DOHH2 (cell line): ENCODE results near the gene SMTNL1.

Experiments
- H3F3A ChIP-seq: fragments of 200-600 bp; sonication (generic), shearing (Covaris generic); 2 replicates; pipeline ENCODE4 v1.6.0; 2016; ENCODE audit warnings: antibody characterized with exemption, mild to moderate bottlenecking; ENCODE audit not compliant: control insufficient read depth, insufficient read depth
- H3K27ac ChIP-seq: fragments of 200-600 bp; sonication (generic); 2 replicates; pipeline ENCODE4 v1.5.1; 2014; ENCODE audit warnings: low read depth, mild to moderate bottlenecking, low read length, moderate library complexity
- H3K27me3 ChIP-seq: fragments of 200-600 bp; sonication (generic); 2 replicates; pipeline ENCODE4 v1.6.1; 2014; ENCODE audit warnings: mild to moderate bottlenecking, low read length, mixed read lengths; ENCODE audit not compliant: control insufficient read depth
- H3K36me3 ChIP-seq: fragments of 200-600 bp; sonication (generic); 2 replicates; pipeline ENCODE4 v1.6.1; 2014; ENCODE audit warnings: mild to moderate bottlenecking, low read length, moderate library complexity, mixed read lengths; ENCODE audit not compliant: control insufficient read depth
- H3K4me1 ChIP-seq: fragments of 200-600 bp; sonication (generic); 2 replicates; pipeline ENCODE4 v1.6.1; 2014; ENCODE audit warnings: mild to moderate bottlenecking, low read length, mixed read lengths; ENCODE audit not compliant: control insufficient read depth
- H3K4me2 ChIP-seq: fragments of 200-600 bp; sonication (generic); 2 replicates; pipeline ENCODE4 v1.6.0; 2014; ENCODE audit warnings: mild to moderate bottlenecking, low read length, moderate library complexity
- H3K4me3 ChIP-seq: fragments of 200-600 bp; sonication (generic); 2 replicates; pipeline ENCODE4 v1.5.1; 2014; ENCODE audit warnings: mild to moderate bottlenecking, low read length, mixed read lengths
- H3K79me2 ChIP-seq: fragments of 200-600 bp; sonication (generic); 2 replicates; pipeline ENCODE4 v1.6.1; 2014; ENCODE audit warnings: mild to moderate bottlenecking, low read length, mixed read lengths; ENCODE audit not compliant: control insufficient read depth
- H3K9me2 ChIP-seq: fragments of 200-600 bp; sonication (generic); replicated peaks from 2 replicates; pipeline ENCODE4 v1.6.1; 2014; ENCODE audit warnings: mild to moderate bottlenecking, low read length, mixed read lengths; ENCODE audit not compliant: control insufficient read depth
- H3K9me3 ChIP-seq: fragments of 200-600 bp; sonication (generic); 2 replicates; pipeline ENCODE4 v1.6.1; 2014; ENCODE audit warnings: antibody characterized with exemption, low read length, mixed read lengths; ENCODE audit not compliant: control insufficient read depth, insufficient read depth
- H4K20me1 ChIP-seq: fragments of 200-600 bp; sonication (generic); 2 replicates; pipeline ENCODE4 v1.6.0; 2014; ENCODE audit warnings: low read depth, mild to moderate bottlenecking, antibody characterized with exemption, low read length, moderate library complexity; ENCODE audit not compliant: control insufficient read depth, insufficient read depth
- EZH2phosphoT487 ChIP-seq: fragments of 200-600 bp; sonication (generic); IDR thresholded peaks from 2 replicates; pipeline ENCODE4 v1.6.1; 2017; ENCODE audit warnings: borderline replicate concordance, mild to moderate bottlenecking, antibody characterized with exemption, low read length, moderate library complexity, mixed read lengths
- TF ChIP-seq, protein P1 (sequence below): fragments of 200-600 bp; sonication (generic); IDR thresholded peaks from one replicate; pipeline ENCODE4 v1.5.1; 2014; ENCODE audit warnings: antibody characterized with exemption, mild to moderate bottlenecking, low read depth, low read length; ENCODE audit not compliant: poor library complexity, severe bottlenecking

The SMTNL1 gene

DNA sequence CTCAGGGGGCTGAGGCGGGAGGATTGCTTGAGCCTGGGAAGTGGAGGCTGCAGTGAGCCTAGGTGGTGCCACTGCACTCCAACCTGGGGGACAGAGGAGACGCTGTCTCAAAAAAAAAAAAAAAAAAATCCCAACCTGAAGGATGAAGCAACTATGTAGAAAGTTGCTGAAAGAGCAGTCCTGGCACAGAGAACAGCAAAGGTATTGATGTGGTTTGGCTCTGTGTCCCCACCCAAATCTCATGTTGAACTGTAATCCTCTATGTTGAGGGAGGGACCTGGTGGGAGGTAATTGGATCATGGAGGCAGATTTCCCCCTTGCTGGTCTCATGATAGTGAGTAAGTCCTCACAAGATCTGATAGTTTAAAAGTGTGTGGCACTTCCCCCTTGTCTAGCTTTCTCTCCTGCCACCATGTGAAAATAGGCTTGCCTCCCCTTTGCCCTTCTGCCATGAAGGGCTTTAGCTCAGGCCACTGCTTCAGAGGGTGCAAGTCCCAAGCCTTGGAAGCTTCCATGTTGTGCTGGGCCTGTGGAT, 49.4 kb downstream of the SMTNL1 start:
- Histone ChIP-seq H3K27ac (no peak overlapping the region), H3K9me3 (no peaks in the 10 kb centered on the region), H3K9me2 (no peaks in the 10 kb centered on the region), H4K20me1 (no peaks in the 10 kb centered on the region), H3K4me1 (no peaks in the 10 kb centered on the region), H3K36me3 (no peaks in the 10 kb centered on the region), H3K27me3 (no peaks in the 10 kb centered on the region), H3K4me2 (no peak overlapping the region), H3K79me2 (no peaks in the 10 kb centered on the region), H3F3A (no peaks in the 10 kb centered on the region), H3K4me3 (no peak overlapping the region)
- TF ChIP-seq, protein P1, sequence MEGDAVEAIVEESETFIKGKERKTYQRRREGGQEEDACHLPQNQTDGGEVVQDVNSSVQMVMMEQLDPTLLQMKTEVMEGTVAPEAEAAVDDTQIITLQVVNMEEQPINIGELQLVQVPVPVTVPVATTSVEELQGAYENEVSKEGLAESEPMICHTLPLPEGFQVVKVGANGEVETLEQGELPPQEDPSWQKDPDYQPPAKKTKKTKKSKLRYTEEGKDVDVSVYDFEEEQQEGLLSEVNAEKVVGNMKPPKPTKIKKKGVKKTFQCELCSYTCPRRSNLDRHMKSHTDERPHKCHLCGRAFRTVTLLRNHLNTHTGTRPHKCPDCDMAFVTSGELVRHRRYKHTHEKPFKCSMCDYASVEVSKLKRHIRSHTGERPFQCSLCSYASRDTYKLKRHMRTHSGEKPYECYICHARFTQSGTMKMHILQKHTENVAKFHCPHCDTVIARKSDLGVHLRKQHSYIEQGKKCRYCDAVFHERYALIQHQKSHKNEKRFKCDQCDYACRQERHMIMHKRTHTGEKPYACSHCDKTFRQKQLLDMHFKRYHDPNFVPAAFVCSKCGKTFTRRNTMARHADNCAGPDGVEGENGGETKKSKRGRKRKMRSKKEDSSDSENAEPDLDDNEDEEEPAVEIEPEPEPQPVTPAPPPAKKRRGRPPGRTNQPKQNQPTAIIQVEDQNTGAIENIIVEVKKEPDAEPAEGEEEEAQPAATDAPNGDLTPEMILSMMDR = no peak
- TF ChIP-seq EZH2phosphoT487 = no peak

DNA sequence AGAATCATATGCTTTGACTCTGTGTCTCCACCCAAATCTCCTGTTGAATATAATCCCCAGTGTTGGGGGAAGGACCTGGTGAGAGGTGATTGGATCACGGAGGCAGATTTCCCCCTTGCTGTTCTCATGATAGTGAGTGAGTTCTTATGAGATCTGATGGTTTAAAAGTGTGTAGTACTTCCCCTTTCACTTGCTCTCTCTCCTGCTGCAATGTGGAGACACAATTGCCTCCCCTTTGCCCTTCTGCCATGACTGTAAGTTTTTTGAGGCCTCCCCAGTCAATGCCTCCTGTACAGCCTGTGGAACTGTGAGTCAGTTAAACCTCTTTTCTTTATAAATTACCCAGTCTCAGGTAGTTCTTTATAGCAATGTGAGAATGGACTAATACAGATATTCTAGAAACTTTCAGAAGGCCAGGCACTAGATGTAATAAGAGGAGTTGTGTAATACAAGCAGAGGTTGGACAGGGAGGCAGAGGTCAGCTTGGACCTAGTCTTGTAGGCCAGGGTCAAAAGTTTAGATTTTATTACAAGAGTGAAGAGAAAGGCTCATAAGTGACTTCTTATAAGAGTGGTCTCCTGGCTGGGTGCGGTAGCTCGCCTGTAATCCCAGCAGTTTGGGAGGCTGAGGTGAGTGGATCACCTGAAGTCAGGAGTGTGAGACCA, 50.8 kb downstream of the SMTNL1 start:
- Histone ChIP-seq H3K4me3 (no peak overlapping the region), H4K20me1 (no peaks in the 10 kb centered on the region), H3K27ac (no peak overlapping the region), H3K27me3 (no peaks in the 10 kb centered on the region; the same call in 1 of the 2 replicates), H3K9me3 (no peaks in the 10 kb centered on the region), H3K4me2 (no peak overlapping the region), H3K79me2 (no peaks in the 10 kb centered on the region), H3K36me3 (no peaks in the 10 kb centered on the region), H3F3A (no peaks in the 10 kb centered on the region), H3K9me2 (no peaks in the 10 kb centered on the region), H3K4me1 (no peaks in the 10 kb centered on the region)
- TF ChIP-seq EZH2phosphoT487 = no peak
- TF ChIP-seq, protein P1 = no peak

DNA sequence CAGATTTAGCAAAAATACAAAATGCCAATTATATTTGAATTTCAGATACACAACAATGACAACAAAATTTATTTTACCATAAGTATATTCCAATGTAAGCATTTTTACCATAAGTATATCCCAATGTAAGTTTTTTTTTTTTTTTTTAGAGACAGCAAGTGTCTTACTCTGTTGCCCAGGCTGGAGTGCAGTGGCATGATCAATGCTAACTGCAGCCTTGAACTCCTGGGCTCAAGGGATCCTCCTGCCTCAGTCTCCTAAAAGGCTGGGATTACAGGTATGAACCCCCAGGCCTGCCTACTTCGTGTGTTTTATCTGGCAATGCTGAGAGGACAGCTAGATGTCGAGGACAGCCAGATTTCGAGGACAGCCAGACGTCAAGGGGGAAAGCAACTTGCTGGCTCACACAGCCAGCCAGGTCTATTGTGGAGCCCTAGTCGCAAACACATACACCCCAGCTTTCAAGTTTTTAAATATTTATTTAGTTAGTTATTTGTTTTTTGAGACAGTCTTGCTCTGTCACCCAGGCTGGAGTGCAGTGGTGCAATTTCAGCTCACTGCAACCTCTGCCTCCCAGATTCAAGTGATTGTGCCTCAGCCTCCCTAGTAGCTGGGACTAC, 59.0 kb downstream of the SMTNL1 start:
- Histone ChIP-seq H3K79me2 (no peaks in the 10 kb centered on the region), H3K9me3 (no peaks in the 10 kb centered on the region), H3F3A (no peaks in the 10 kb centered on the region), H3K9me2 (no peaks in the 10 kb centered on the region), H3K27ac (no peak overlapping the region), H3K27me3 (peaks cover 26% of the 10 kb centered on the region), H3K4me1 (no peaks in the 10 kb centered on the region), H3K4me3 (no peak overlapping the region), H4K20me1 (no peaks in the 10 kb centered on the region), H3K4me2 (no peak overlapping the region), H3K36me3 (no peaks in the 10 kb centered on the region)
- TF ChIP-seq EZH2phosphoT487 = no peak
- TF ChIP-seq, protein P1 = no peak
